ENCODE results near the gene B3GNT2.
"Not testable (repeated sequence)": the region's sequence is repeated elsewhere in the genome, so short reads cannot be mapped to it uniquely, and the experiment has no call there.

The B3GNT2 gene

DNA sequence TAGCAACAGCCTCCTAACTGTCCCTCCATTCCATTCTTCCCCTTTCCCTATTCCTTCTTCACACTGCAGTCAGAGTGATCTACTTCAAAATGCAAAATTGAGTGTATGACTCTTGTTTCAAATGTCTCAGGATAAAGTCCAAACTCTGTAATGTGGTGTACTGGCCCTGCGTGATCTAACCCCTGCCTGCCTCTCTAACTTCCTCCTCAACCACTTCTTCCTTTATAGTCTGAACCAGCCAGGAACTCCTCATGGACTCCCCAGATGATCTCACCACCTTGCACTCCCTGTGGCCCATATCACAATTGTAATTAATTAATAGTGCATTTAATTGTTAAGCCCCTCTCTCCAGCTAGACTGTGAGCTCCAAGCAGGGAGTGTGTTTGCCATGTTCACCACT lies 3.1 kb upstream of the B3GNT2 start:
- CTCF ChIA-PET: no interaction called here
- TF ChIP-seq, protein P1, sequence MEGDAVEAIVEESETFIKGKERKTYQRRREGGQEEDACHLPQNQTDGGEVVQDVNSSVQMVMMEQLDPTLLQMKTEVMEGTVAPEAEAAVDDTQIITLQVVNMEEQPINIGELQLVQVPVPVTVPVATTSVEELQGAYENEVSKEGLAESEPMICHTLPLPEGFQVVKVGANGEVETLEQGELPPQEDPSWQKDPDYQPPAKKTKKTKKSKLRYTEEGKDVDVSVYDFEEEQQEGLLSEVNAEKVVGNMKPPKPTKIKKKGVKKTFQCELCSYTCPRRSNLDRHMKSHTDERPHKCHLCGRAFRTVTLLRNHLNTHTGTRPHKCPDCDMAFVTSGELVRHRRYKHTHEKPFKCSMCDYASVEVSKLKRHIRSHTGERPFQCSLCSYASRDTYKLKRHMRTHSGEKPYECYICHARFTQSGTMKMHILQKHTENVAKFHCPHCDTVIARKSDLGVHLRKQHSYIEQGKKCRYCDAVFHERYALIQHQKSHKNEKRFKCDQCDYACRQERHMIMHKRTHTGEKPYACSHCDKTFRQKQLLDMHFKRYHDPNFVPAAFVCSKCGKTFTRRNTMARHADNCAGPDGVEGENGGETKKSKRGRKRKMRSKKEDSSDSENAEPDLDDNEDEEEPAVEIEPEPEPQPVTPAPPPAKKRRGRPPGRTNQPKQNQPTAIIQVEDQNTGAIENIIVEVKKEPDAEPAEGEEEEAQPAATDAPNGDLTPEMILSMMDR (IDR thresholded peaks at IDR 0.05; ENCODE audit: control extremely low read depth, extremely low read depth, low read depth, missing control alignments): no peak
- no peak for DNase-seq (ENCODE audit: extremely low spot score)
- POLR2A ChIA-PET: no interaction called here

DNA sequence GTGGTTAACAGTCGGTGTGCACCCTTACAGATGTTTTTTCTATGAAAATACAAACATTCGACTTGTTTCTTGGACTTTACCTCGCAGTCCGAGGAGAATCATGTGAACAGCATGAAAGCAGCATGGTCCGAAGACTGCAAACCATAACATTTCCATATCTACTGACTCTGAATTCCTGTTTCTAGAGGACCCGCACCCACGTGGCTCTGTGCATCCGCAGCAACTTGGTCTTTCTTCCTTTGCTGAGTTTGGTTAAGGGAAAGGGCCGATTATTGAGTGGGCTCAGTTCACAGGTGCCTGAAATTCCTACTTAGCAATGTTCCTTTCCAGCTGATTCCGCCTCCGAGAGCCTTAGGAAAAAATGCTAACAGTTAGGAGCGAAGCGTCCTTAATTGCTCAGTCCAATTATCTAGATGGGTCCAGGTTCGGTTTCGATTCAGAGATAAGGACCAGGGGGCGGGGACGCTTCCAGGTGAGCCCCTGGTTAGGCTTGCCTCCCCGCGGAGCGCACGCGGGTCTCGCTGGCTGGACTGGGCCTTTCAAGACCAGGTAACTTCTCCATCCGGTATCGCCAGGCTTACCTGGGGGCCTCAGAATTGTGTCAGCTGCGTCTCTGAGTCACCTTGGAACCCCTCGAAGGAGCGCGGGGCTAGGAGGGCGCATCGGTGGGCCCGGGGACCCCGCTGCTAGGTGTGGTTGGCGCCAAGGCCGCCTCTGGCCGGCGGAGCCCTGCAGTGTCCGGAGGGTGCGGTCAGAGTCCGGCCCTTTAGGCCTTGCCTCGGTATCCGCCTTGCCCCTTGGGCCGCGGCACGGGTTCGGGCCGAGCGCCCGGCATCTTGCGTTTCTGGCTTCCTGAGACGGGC lies 1.1 kb upstream of the B3GNT2 start:
- CTCF ChIA-PET: interaction anchor here (0.9 to 1.3 kb wide), 3 partner anchors 16 to 216 kb away, joined by 3 read pairs; no protein-coding TSS in a partner anchor
- TF ChIP-seq, protein P1 (IDR thresholded peaks at IDR 0.05; ENCODE audit: control extremely low read depth, extremely low read depth, low read depth, missing control alignments): no peak
- POLR2A ChIA-PET: interaction anchor here (0.6 to 0.7 kb wide), 2 partner anchors 74 to 110 kb away, joined by 3 read pairs; no protein-coding TSS in a partner anchor
- no peak for DNase-seq (ENCODE audit: extremely low spot score)

DNA sequence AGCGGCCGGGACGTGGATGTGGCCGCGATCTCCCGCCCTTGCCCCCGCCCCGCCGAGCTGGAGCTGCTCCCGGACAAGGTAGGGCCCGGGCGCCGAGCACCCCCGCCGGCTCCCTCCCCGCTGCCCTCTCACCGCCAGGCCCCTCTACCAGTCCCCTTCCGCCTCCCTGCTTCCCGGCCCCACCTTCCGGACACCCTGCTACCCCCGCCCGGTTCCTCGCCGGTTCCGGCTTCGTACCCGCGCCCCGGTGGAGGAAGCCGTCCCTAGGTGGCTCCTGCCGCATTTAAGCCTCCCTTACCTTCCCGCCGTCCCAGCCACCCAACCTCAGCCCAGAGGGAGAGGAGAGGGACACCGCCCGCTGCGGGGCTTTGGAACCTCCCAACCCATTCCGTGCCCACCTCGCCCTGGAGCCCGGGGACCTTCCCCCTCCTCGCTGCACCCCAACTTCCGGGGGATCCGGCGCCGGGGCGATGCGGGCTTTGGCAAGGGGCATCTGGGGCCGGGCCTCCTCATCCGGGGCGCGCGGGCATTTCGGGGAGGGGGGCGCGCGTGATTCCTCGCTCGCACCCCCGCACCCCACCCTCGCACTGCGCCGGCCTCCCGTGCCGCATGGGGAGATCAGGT lies 475 bp downstream of the B3GNT2 start:
- TF ChIP-seq, protein P1 (IDR thresholded peaks at IDR 0.05; ENCODE audit: control extremely low read depth, extremely low read depth, low read depth, missing control alignments): no peak
- peak; percentile 50 for DNase-seq (ENCODE audit: extremely low spot score)
- POLR2A ChIA-PET: no interaction called here
- CTCF ChIA-PET: interaction anchor here (0.9 to 1.5 kb wide), 4 partner anchors 18 to 214 kb away, joined by 3 read pairs; no protein-coding TSS in a partner anchor

DNA sequence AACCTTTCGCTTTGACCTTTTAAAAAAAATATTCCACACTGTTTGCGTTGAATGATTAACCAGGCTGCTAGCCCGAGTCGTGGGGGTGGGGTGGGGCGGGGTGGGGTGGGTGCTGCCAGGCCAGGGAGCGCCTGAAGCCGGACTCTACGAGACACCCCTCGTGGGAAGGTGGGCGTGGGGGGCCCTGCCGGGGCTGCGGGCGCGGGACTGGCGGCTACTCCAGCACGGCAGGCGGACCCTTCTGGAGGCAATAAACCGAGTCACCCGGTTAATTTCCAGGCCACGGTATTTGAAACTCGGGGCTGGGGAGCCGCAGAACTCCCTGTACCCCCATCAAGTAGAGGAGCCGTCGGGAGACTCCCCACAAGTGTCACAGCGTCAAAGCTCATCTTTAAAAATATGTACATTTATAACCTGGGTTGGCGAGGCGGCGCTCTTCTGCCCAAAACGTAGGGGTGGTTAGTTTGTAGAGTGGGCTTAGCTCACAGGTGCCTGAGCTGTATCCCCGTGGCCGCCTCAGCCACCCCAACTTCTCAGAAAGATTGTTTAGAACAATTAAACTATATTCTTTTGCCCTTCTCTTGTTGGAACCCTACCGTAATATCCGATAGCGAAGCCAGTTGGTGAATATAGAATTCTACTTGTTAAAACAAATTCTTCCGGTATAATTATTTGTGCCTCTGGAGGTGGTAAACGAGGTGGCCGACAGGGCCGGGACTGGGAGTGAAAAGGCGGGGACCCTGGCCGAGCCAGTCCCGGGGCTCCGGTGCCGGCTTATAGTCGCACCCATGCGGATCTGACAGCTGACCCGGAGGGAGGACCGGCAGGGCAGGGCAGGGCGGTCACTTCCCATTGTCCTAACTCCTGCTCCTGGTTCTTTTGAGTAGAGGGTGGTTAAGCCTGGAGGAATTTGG lies 1.4 kb downstream of the B3GNT2 start:
- TF ChIP-seq, protein P1 (IDR thresholded peaks at IDR 0.05; ENCODE audit: control extremely low read depth, extremely low read depth, low read depth, missing control alignments): peak; percentile 25
- ChIA-PET CTCF (interaction anchor here (0.8 to 1.5 kb wide), 3 partner anchors 20 to 203 kb away, joined by 3 to 10 read pairs (median 4); no protein-coding TSS in a partner anchor), POLR2A (no interaction called here)
- peak; percentile 43 for DNase-seq (ENCODE audit: extremely low spot score)

DNA sequence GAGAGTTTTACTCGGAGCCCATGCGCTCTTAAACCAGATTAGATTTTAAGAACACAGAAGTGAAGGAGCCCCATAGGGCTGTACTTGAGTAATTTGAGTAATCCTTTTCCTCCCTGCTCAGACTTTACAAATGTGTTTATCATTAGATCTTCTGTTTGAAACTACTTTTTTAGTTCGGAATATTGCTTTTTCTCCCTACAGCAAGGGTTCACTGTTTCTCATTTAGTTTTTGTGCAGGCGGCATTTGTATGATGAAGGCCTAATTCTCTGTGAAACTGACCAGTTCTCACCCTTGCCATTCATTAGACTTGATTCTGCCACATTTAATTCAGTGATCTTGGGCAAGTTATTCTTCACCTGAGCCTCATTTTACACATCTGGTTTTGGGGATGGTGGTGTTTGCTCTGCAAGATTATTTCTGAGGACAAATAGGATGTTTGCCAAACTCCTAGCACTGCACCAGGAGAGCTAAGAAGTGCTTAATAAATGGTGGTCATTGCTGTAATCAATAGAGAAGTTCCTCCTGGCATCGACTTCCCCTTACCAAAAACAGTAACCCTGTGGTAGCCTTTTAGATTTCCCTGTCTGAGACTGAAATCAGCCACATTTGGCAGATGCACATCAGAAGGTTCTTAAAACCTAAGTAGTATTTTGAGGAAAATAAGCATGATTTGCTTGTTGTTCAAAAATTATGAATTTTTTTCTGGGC lies 2.2 kb downstream of the B3GNT2 start:
- DNase-seq (ENCODE audit: extremely low spot score): no peak
- ChIA-PET CTCF (interaction anchor here (0.8 to 1.5 kb wide), 6 partner anchors 18 to 245 kb away, joined by 3 to 10 read pairs (median 4); no protein-coding TSS in a partner anchor), POLR2A (no interaction called here)
- TF ChIP-seq, protein P1 (IDR thresholded peaks at IDR 0.05; ENCODE audit: control extremely low read depth, extremely low read depth, low read depth, missing control alignments): no peak

DNA sequence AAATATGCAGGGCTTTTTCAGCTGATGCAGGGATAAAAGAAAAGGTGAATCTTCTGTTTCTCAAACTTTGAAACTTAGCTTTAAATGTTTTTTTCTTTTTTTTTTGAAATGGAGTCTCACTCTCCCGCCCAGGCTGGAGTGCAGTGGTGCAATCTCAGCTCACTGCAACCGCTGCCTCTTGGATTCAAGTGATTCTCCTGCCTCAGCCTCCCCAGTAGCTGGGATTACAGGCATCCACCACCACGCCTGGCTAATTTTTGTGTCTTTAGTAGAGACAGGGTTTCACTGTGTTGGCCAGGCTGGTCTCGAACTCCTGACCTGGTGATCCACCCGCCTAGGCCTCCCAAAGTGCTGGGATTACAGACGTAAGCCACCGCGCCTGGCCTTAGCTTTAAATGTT lies 2.9 kb downstream of the B3GNT2 start:
- DNase-seq (ENCODE audit: extremely low spot score); POLR2A ChIA-PET: not testable (repeated sequence)
- CTCF ChIA-PET: interaction anchor here (0.9 to 1.1 kb wide), 4 partner anchors 17 to 244 kb away, joined by 3 to 5 read pairs (median 3); no protein-coding TSS in a partner anchor
